Fibroblast of skin of scalp (primary cell): ENCODE results near the gene GJB2.

Source experiments
- DNase-seq: peaks from one replicate; pipeline ENCODE4 v3.0.0-alpha.2; 2013

Gene GJB2

DNA sequence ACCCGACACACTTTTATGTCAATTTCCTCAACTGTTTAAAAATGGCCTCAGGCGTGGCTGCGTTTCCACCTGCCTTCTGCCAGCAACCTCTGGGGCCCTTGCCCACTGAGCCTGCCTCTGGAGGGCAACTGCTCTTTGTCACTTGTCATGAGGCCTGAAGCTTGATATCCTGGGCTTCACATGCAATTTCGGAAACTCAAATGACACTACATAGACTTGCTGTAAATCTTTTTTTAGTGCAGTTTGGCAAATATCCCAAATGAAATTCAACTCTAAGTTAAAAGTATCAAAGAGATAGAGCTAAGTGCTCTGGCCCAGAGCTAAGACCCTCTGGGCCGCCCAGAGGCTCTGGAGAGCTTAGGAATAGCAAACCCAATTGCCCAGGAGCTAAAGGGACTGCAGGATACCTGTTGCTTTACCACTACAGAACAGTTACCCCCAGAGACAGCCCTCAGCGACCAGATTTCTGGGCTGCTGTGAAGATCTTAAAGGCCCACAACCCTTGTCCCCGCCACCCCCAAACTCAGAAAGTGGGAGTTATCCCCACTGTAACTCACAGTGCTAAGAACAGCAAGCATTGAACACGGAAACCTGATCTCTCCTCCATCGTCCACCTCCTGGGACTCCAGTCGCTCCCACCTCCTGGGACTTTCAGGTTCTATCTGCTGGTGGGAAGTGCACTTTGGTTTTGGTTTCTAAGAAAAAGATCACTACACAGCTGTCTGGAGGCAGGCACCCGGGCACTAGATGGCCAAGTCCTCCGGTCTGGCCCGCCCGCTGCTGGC lies 51.3 kb downstream of the GJB2 start:
- no peak for DNase-seq

DNA sequence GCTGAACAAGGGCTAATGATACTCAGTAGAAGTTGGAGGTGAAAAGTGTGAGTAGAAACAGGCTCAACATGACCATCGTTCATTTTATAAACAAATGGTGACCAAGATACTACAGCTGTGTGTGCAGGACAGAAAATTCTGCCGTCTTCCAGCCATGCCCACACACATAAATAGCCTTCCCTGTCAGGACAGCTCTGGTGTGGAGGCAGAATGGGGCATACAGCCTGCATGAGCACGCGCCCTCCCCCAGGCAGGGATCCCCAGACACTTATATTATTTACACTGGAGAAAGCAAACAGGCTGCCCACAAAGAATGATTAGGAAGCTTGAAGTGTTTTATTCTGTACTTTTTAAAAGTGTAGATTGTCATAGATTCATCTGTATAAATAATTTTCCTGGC lies 52.3 kb downstream of the GJB2 start:
- DNase-seq, result no peak

DNA sequence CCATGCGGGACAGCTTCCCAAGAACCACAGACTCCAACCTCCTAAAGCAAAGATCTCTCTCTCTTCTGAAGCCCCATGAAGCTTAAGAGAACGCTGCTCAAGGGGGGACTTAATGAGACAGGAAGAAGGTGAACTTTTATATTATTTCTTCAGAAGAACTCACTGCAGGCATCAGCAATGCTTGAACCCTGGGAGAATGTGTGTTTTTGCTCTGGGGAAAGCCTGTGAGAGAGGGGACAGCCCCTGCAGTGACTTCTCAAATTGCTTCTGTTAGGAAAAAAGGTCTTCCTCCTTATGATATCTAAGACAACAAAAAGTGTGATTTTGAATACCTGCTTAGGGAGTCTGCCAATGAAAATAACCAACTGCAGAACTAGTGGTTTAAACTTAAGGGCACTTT lies 54.9 kb downstream of the GJB2 start:
- no peak for DNase-seq
